Measurements from ENCODE around the gene ZKSCAN5. TPM values are rescaled to one million over a fixed set of nuclear protein-coding genes. Genes with fewer than 3 reads are reported as not detected.
"Not testable (repeated sequence)": the region's sequence is repeated elsewhere in the genome, so short reads cannot be mapped to it uniquely, and the experiment has no call there.

ZKSCAN5 gene
- polyA plus RNA-seq, 3 donors, result 1.6 to 2.9 (median 2.2) TPM

DNA sequence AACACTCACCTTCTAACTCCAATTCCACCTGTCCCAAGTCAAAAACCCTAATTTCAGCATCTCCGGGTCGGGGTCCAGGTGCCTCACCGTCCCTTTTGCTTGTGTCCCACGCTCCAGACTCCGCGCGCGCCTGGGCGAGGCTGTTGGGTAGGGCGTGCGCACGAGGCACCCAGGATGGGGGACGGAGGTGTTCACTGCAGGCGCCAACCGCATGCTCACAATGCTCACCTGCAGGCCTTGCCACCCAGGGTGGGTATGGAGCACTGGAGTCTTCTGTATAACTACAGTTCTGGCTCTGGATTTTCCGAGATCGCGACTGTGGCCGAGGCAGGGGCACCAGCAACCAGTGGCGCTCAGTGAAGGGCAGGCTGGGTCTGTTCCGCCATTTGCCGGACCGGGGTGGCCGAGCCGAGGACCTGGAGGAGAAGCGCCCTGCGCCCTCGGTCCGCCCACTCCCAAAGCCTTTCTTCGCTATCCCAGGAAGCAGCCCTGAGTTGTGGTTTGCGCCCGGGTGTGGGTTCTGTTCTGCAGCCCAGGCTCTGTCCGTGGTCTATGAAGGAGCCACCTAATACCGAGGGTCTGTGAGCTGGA is 38.7 kb downstream of the ZKSCAN5 start:
- WGBS (ENCODE audit: insufficient coverage), result 97% methylated on average over 32 of the region's 34 CpGs
- H3K4me3 Mint-ChIP-seq, result no peak overlapping the region
- H3K9me3 Mint-ChIP-seq, result peaks cover 38 to 75% (median 74%) of the 10 kb centered on the region in 7 donors
- Histone ChIP-seq H3K9me3 (replicated peaks in 1 of 2; ENCODE audit: control insufficient read depth in 1 of 2, insufficient read depth in 1 of 2, low read length in 2 of 2) (peaks cover 47 to 75% of the 10 kb centered on the region in 2 donors), H3K4me2 (replicated peaks; ENCODE audit: extremely low read depth, low read length, poor library complexity, severe bottlenecking) (no peak overlapping the region), H4K20me1 (ENCODE audit: insufficient read depth, low read length) (no peaks in the 10 kb centered on the region), H3K79me2 (ENCODE audit: insufficient read depth, low read length) (no peaks in the 10 kb centered on the region), H3K27ac (ENCODE audit: low read depth in 1 of 2, low read length in 2 of 2) (no peak overlapping the region), H3K27me3 (ENCODE audit: control insufficient read depth in 2 of 2, insufficient read depth in 2 of 2, low read length in 2 of 2) (no peaks in the 10 kb centered on the region), H2AFZ (ENCODE audit: insufficient read depth, low read depth, low read length, poor library complexity, severe bottlenecking) (no peak overlapping the region), H3K4me1 (ENCODE audit: control insufficient read depth in 1 of 2, insufficient read depth in 2 of 2, low read length in 2 of 2) (no peaks in the 10 kb centered on the region), H3K36me3 (replicated peaks in 1 of 2; ENCODE audit: control insufficient read depth in 1 of 2, insufficient read depth in 2 of 2, low read length in 2 of 2) (peaks cover 2 to 6% of the 10 kb centered on the region in 2 donors), H3K9ac (ENCODE audit: insufficient read depth, low read length, poor library complexity, severe bottlenecking) (no peak overlapping the region), H3K4me3 (replicated peaks in 1 of 3; ENCODE audit: low read depth in 2 of 3, low read length in 3 of 3) (no peak overlapping the region)
- peaks cover 2 to 7% of the 10 kb centered on the region in 2 donors for H3K36me3 Mint-ChIP-seq
- no peak for DNase-seq
- H3K4me1 Mint-ChIP-seq, result no peaks in the 10 kb centered on the region
- no peak overlapping the region for H3K27ac Mint-ChIP-seq
- H3K27me3 Mint-ChIP-seq (ENCODE audit: low read depth in 3 of 3), result peaks cover 1 to 4% (median 2%) of the 10 kb centered on the region in 3 donors
- intact Hi-C loops (cut with micrococcal nuclease), result no loop called here
- TF ChIP-seq, protein P1, sequence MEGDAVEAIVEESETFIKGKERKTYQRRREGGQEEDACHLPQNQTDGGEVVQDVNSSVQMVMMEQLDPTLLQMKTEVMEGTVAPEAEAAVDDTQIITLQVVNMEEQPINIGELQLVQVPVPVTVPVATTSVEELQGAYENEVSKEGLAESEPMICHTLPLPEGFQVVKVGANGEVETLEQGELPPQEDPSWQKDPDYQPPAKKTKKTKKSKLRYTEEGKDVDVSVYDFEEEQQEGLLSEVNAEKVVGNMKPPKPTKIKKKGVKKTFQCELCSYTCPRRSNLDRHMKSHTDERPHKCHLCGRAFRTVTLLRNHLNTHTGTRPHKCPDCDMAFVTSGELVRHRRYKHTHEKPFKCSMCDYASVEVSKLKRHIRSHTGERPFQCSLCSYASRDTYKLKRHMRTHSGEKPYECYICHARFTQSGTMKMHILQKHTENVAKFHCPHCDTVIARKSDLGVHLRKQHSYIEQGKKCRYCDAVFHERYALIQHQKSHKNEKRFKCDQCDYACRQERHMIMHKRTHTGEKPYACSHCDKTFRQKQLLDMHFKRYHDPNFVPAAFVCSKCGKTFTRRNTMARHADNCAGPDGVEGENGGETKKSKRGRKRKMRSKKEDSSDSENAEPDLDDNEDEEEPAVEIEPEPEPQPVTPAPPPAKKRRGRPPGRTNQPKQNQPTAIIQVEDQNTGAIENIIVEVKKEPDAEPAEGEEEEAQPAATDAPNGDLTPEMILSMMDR (IDR thresholded peaks at IDR 0.05), result no peak

DNA sequence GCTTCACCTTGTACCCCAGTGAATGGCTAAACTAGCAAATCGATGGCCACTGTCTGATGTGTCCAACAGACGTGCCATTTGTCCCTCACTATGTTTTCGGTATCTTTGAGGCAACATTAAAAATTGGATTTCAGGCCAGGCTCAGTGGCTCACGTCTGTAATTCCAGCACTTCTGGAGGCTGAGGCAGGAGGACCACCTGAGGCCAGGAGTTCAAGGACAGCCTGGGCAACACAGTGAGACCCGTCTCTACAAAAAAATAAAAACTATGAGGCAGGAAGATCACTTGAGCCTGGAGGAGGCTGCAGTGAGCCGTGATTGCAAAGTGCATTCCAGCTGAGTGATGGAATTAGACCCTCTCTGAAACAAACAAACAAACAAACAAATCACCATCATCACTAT is 39.5 kb downstream of the ZKSCAN5 start:
- 97% methylated on average over 5 of the region's 6 CpGs for WGBS (ENCODE audit: insufficient coverage)
- no peak for DNase-seq
- H3K27ac Mint-ChIP-seq, result no peak overlapping the region

DNA sequence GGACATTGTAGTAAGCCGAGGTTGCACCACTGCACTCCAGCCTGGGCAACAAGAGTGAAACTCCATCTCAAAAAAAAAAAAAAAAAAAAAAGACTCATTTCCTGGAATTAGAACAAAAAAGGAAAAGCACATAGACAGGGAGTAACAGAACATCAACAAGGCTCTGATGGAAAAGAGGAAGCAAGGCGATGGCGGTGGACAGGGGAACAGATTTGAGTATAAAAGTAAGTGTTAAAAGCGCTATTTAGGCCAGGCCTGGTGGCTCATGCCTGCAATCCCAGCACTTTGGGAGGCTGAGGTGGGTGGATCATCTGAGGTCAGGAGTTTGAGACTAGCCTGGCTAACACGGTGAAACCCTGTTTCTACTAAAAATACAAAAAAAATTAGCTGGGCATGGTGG is 40.8 kb downstream of the ZKSCAN5 start:
- H3K27ac ChIP-seq (ENCODE audit: low read depth in 1 of 2, low read length in 2 of 2); H3K4me2 ChIP-seq (replicated peaks; ENCODE audit: extremely low read depth, low read length, poor library complexity, severe bottlenecking); H3K4me1 ChIP-seq (ENCODE audit: control insufficient read depth in 1 of 2, insufficient read depth in 2 of 2, low read length in 2 of 2); H3K4me3 Mint-ChIP-seq; intact Hi-C loops (cut with micrococcal nuclease); H3K27ac Mint-ChIP-seq; H3K4me1 Mint-ChIP-seq; H3K27me3 ChIP-seq (ENCODE audit: control insufficient read depth in 2 of 2, insufficient read depth in 2 of 2, low read length in 2 of 2); DNase-seq; H3K27me3 Mint-ChIP-seq (ENCODE audit: low read depth in 3 of 3); H2AFZ ChIP-seq (ENCODE audit: insufficient read depth, low read depth, low read length, poor library complexity, severe bottlenecking); H3K79me2 ChIP-seq (ENCODE audit: insufficient read depth, low read length); H3K36me3 ChIP-seq (replicated peaks in 1 of 2; ENCODE audit: control insufficient read depth in 1 of 2, insufficient read depth in 2 of 2, low read length in 2 of 2); H3K4me3 ChIP-seq (replicated peaks in 1 of 3; ENCODE audit: low read depth in 2 of 3, low read length in 3 of 3); H3K9ac ChIP-seq (ENCODE audit: insufficient read depth, low read length, poor library complexity, severe bottlenecking); H4K20me1 ChIP-seq (ENCODE audit: insufficient read depth, low read length): not testable (repeated sequence)
- peaks cover 34 to 61% (median 57%) of the 10 kb centered on the region in 7 donors for H3K9me3 Mint-ChIP-seq
- peaks cover 4 to 12% of the 10 kb centered on the region in 2 donors for H3K36me3 Mint-ChIP-seq
- WGBS (ENCODE audit: insufficient coverage), result 90% methylated on average over 2 of the region's 5 CpGs
- H3K9me3 ChIP-seq (replicated peaks in 1 of 2; ENCODE audit: control insufficient read depth in 1 of 2, insufficient read depth in 1 of 2, low read length in 2 of 2), result peaks cover 36 to 59% of the 10 kb centered on the region in 2 donors

More for the DNA sequence above, 39.5 kb downstream of the ZKSCAN5 start:
- intact Hi-C loops (cut with micrococcal nuclease), result no loop called here
- Mint-ChIP-seq H3K27me3 (ENCODE audit: low read depth in 3 of 3) (peaks cover 1 to 4% (median 2%) of the 10 kb centered on the region in 3 donors), H3K4me1 (no peaks in the 10 kb centered on the region), H3K9me3 (peaks cover 39 to 73% (median 70%) of the 10 kb centered on the region in 7 donors), H3K36me3 (peaks cover 4 to 10% of the 10 kb centered on the region in 2 donors), H3K4me3 (no peak overlapping the region)
- H3K4me2 ChIP-seq (replicated peaks; ENCODE audit: extremely low read depth, low read length, poor library complexity, severe bottlenecking), result no peak overlapping the region
- peaks cover 47 to 72% of the 10 kb centered on the region in 2 donors for H3K9me3 ChIP-seq (replicated peaks in 1 of 2; ENCODE audit: control insufficient read depth in 1 of 2, insufficient read depth in 1 of 2, low read length in 2 of 2)
- no peak overlapping the region for H3K4me3 ChIP-seq (replicated peaks in 1 of 3; ENCODE audit: low read depth in 2 of 3, low read length in 3 of 3)
- H2AFZ ChIP-seq (ENCODE audit: insufficient read depth, low read depth, low read length, poor library complexity, severe bottlenecking), result no peak overlapping the region
- no peaks in the 10 kb centered on the region for H3K79me2 ChIP-seq (ENCODE audit: insufficient read depth, low read length)
- H3K4me1 ChIP-seq (ENCODE audit: control insufficient read depth in 1 of 2, insufficient read depth in 2 of 2, low read length in 2 of 2), result no peaks in the 10 kb centered on the region
- TF ChIP-seq, protein P1 (IDR thresholded peaks at IDR 0.05), result no peak
- no peak overlapping the region for H3K9ac ChIP-seq (ENCODE audit: insufficient read depth, low read length, poor library complexity, severe bottlenecking)
- H3K27ac ChIP-seq (ENCODE audit: low read depth in 1 of 2, low read length in 2 of 2), result no peak overlapping the region
- H3K27me3 ChIP-seq (ENCODE audit: control insufficient read depth in 2 of 2, insufficient read depth in 2 of 2, low read length in 2 of 2), result no peaks in the 10 kb centered on the region
- peaks cover 3 to 9% of the 10 kb centered on the region in 2 donors for H3K36me3 ChIP-seq (replicated peaks in 1 of 2; ENCODE audit: control insufficient read depth in 1 of 2, insufficient read depth in 2 of 2, low read length in 2 of 2)
- H4K20me1 ChIP-seq (ENCODE audit: insufficient read depth, low read length), result no peaks in the 10 kb centered on the region

All from CD14-positive monocyte (primary cell).